Midbrain (tissue), 1 donor: ENCODE results near the gene CGNL1.

Experiments used
- DNase-seq: peaks from one replicate; lab custom pipeline; 2025; lab: John Stamatoyannopoulos, UW

CGNL1 gene

DNA sequence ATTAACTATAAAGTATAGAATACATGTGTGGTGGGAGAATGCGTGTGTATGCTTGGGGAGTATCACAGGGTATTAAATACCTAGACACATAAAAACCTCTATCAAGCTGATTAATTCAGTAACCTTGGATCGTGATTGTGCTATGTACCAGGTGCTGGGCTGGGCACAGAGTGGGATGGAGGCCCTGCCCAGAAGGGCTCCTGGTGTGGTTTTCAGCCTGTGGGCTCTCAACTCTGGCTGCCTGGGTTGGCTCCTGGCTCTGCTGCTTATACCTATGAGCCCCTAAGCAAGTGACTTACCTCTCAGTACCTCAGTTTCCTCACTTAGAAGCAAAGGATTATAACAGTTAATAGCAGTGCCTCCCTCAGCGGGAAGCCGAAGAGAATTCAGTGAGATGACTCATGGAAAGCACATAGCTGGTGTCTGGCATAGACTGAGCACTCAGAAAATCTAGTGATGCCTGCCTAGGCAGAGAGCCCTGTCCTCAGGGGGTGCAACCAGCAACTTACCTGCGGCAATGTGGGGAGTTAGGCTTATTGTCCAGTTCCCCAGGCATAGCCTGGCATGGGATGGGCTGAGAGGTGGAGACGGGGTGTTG is 124.8 kb downstream of the CGNL1 start:
- no peak for DNase-seq

DNA sequence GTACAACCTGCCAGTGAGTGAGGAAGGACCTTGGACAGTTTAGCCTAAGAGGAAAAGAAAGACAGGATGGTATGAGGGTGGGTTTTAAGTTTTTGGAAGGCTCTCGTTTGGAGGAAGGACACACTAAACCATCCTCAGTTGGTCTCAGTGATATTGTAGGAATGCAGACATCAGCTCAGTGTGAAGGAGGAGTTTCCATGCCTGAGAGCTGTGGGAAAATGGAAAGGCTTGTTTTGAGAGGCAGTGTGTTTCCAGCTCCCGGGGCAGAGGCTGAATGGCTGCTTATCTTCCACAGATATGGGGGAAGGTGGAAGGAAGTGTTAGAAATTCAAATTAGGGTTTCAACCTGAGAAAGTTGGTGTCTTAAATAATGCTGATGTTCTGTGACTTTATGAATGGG is 125.8 kb downstream of the CGNL1 start:
- no peak for DNase-seq

DNA sequence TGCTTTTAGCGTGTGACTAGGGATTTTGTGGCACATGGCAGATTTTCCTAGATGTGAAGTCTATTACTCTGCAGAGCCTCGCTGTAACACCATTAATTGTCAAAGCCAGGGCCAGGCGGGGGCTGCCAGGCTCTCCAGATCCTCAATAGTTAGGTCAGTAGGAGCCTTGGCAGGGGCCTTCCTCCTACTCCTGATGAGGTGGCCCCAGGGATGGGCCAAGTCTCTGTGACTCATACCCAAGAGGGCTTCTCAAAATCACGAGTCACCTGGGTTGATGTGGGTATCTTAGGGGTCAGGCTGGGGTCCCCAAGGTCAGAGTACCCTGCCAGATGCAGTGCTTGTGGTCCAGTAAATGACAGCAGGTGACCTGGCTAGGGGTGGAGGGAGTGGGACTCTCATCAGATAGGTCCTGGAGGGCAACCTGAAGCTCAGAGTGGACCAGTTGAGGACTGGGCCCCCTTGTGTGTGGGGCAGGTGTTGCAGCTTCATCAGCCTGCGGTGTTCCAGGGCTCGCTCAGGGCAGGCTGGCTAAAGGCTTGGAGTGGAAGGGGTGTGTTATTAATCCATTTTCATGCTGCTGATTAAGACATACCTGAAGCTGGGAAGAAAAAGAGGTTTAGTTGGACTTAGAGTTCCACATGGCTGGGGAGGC is 126.9 kb downstream of the CGNL1 start:
- no peak for DNase-seq

DNA sequence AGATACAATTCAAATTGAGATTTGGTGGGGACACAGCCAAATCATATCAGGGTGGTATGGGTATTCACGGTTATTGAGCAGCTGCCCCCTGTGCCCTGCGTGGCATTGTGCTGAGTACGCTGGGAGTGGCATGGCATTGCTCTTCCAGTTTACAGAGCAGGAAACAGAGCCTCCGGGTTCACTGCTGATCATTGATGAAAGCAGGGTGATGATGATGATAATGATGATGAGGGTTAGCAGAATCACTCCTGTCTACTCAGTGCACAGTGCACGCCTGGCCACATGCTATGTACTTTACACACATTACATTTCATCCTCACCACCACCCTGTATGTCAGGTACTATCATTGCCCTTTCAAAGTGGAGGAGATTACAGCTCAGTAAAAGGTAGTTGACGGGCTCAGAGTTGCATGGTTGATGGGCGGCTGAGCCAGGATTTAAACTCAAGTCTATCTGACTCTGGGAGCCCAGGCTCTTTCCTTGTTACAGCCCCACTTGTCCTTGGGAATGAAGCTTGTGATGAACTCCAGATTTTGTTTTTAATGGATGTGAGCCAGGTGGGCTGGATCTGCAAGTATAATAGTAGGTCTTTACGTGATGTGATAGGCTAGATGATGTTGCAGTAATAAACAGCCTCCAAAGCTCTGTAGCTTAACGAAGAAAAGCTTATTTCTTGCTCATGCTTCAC is 127.8 kb downstream of the CGNL1 start:
- DNase-seq = no peak

- DNase-seq = no peak
Measured at GRCh38 chr15:57504599-57504940, 128.3 kb downstream of the CGNL1 start.

GRCh38 chr15:57505056-57505715 is 128.9 kb downstream of the CGNL1 start:
- DNase-seq = no peak

- no peak for DNase-seq
Measured at GRCh38 chr15:57505949-57506391, 129.7 kb downstream of the CGNL1 start.

- DNase-seq = no peak
Measured at GRCh38 chr15:57506422-57506821, 130.1 kb downstream of the CGNL1 start.

GRCh38 chr15:57507111-57507510 is 130.8 kb downstream of the CGNL1 start:
- DNase-seq = no peak

GRCh38 chr15:57509126-57509525 is 132.8 kb downstream of the CGNL1 start:
- no peak for DNase-seq

DNA sequence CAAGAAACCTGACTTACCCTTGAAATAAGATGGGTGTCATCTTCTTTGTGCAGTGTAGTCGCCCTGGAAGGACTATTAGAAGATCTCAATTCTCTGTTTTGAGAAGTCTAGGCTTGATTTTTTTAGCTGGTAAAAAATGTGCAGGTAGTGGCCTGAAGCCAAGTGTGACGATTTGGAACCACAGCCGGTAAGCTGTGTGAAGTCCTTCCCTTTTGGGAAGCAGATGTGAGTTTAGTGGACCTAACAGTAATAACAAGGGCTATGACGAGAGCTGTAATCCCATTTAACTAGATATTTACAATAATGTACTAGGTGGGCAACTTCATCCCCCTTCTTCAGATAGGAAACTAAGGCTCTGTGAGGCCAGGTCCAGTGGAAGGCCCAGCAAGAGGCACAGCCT is 133.7 kb downstream of the CGNL1 start:
- no peak for DNase-seq

GRCh38 chr15:57510647-57511046 is 134.3 kb downstream of the CGNL1 start:
- no peak for DNase-seq

- no peak for DNase-seq
Measured at GRCh38 chr15:57516327-57517029, 140.2 kb downstream of the CGNL1 start.

DNA sequence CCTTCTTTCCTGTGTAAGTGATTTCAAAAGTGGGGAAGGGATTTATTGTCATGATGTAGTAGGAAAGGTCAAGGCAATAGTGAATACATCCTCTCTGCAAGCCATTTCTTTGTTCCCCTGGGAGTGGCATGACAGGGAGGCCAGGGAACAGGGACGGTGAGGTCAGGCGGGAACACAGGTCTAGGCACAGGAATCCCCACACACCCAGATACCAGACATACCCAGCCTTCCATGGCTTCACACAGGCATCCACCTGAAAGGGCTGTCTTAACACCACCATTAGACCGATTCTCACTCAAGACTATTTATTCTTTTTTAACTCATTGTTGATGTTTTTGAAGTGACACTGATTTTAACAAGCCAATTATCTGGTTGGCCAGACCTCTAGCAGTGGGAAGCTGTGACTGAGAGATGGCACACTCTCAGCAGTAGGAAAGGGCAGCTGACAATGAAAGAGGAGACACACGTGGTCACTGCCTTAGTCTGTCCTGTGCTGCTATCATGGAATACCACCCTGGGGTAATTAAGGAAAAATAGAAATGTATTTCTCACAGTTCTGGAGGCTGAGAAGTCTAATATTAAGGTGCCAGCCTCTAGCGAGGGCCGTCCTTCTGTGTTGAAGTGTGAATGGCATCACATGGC is 140.8 kb downstream of the CGNL1 start:
- no peak for DNase-seq

GRCh38 chr15:57518779-57519405 is 142.6 kb downstream of the CGNL1 start:
- no peak for DNase-seq

- DNase-seq = no peak
Measured at GRCh38 chr15:57519806-57520205, 143.5 kb downstream of the CGNL1 start.

GRCh38 chr15:57521503-57521902 is 145.2 kb downstream of the CGNL1 start:
- DNase-seq = no peak

DNA sequence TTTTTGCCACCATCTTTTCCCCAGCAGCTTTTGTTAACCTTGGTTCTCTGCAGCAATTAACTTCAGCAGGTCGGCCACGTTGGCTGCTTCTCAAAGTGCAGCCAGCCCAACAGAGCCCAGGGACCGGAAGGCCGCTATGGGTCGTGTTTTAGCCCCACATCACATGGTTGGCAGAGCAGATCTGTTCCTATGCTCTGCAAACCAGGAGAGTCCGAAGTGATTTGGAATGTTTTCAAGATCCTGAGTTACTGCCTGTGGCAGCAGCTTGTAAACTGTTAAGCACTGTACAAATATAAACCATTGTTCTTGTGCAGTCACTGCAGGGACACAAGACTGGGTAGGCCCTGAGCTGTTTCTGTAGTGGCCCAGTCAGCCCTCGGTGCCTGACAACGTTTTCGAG is 145.8 kb downstream of the CGNL1 start:
- DNase-seq = no peak

GRCh38 chr15:57525581-57525980 is 149.3 kb downstream of the CGNL1 start:
- DNase-seq = no peak

GRCh38 chr15:57526076-57526475 is 149.8 kb downstream of the CGNL1 start:
- no peak for DNase-seq

GRCh38 chr15:57526615-57527014 is 150.3 kb downstream of the CGNL1 start:
- DNase-seq = no peak
